ENCODE data around the gene BLOC1S3. TPM values are rescaled to one million over a fixed set of nuclear protein-coding genes. Genes with fewer than 3 reads are reported as not detected.
A peak's percentile ranks its signal among the peaks of the same experiment; 100 is the strongest.

Gene BLOC1S3
- total RNA-seq, 4 donors from 2014 or later, result 6.4 to 13.1 (median 8.2) TPM

DNA sequence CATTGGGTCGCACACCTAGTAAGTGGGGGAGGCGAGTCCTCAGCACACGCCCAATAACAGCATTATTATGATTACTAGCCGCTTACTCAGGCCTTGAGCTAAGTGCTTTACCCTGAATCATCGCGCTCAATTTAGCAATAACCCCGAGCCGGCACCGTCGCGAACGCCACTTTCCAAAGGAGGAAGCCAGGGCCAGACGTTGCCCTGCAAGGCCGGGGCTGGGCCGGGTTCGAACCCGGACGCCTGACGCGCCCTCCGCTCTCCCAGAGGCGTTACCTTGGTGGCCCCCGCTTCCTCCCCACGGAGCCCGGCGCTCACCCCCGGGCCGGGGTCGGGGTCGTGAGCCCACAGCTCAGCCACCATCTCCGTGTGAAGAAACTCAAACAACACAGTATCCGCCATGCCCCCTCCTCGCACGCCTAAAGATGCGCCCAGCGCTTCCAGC is 745 bp upstream of the BLOC1S3 start, which contains the start of gene TRAPPC6A:
TSS of gene TRAPPC6A (minus strand) at position 421 of the 445 bp plus-strand sequence. CDS start at position 402, 19 bp downstream.
- DNase-seq (ENCODE audit: low spot score) (no peak), ATAC-seq (ENCODE audit: low FRiP score) (peak; percentile 43)
- TF ChIP-seq, protein P1, sequence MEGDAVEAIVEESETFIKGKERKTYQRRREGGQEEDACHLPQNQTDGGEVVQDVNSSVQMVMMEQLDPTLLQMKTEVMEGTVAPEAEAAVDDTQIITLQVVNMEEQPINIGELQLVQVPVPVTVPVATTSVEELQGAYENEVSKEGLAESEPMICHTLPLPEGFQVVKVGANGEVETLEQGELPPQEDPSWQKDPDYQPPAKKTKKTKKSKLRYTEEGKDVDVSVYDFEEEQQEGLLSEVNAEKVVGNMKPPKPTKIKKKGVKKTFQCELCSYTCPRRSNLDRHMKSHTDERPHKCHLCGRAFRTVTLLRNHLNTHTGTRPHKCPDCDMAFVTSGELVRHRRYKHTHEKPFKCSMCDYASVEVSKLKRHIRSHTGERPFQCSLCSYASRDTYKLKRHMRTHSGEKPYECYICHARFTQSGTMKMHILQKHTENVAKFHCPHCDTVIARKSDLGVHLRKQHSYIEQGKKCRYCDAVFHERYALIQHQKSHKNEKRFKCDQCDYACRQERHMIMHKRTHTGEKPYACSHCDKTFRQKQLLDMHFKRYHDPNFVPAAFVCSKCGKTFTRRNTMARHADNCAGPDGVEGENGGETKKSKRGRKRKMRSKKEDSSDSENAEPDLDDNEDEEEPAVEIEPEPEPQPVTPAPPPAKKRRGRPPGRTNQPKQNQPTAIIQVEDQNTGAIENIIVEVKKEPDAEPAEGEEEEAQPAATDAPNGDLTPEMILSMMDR (IDR thresholded peaks at IDR 0.05), result no peak

DNA sequence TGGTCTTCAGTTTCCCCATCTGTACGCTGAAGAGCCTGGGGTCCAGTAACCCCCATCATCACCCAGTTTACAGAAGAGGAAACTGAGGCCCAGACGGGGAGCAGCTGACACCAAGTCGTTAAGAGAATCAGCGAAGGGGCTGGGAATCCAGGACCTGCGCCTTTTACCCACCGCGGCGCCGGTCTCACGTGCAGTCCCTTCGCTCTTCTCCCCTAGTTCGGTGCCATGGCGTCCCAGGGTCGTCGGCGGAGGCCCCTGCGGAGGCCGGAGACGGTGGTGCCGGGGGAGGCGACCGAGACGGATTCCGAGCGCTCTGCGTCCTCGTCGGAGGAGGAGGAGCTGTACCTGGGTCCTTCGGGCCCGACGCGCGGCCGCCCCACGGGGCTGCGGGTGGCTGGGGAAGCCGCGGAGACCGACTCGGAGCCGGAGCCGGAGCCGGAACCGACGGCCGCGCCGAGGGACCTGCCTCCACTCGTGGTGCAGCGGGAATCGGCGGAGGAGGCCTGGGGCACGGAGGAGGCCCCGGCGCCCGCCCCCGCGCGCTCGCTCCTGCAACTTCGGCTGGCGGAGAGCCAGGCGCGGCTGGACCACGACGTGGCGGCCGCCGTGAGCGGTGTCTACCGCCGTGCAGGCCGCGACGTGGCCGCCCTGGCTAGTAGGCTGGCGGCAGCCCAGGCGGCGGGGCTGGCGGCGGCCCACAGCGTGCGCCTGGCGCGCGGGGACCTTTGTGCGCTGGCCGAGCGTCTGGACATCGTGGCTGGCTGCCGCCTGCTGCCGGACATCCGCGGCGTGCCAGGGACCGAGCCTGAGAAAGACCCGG is 698 bp downstream of the BLOC1S3 start:
- ATAC-seq (ENCODE audit: low FRiP score), result no peak
- DNase-seq (ENCODE audit: low spot score), result no peak
- TF ChIP-seq, protein P1 (IDR thresholded peaks at IDR 0.05), result no peak

DNA sequence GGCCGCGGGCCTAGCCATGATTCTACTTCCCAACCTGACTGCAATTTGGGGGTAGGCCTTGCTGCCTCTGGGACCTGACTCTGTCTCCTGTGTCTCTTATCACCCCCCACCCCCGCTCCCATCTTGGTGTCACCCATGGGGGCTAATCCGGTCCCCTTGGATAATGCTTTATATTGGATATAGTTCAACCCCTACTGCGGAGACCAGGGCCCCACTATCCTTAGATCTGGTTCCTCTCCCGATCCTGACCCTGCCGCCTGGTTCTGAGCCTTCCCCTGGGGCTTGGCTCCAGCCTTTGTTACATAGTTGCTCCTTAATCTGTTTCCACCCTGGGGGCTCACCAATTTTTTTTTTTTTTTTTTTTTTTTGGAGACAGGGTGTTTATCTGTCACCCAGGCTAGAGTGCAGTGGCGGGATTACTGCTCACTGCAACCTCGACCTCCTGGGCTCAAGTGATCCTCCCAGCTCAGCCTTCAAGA is 1.3 kb downstream of the BLOC1S3 start:
- TF ChIP-seq, protein P1 (IDR thresholded peaks at IDR 0.05), result no peak
- ATAC-seq (ENCODE audit: low FRiP score), result no peak
- no peak for DNase-seq (ENCODE audit: low spot score)

DNA sequence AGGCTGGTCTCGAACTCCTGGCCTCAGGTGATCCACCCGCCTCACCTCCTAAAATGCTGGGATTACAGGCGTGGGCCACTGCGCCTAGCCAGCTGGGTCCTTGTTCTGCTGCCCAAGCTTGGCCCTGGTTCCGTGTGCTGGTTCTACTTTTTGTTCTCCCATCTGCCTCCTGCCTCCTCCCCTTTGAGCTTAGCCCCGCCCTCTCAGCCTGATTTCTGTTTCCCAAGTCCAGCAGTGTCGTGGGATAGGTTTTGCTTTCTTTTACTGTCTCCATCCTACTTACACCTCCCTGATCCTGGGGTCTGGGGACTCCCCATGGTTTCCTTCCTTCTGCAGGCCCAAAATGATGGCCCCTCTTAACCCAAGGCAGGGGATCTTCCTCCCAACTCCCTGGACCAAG is 2.4 kb downstream of the BLOC1S3 start:
- TF ChIP-seq, protein P1 (IDR thresholded peaks at IDR 0.05), result no peak
- DNase-seq (ENCODE audit: low spot score), result no peak
- ATAC-seq (ENCODE audit: low FRiP score), result no peak

DNA sequence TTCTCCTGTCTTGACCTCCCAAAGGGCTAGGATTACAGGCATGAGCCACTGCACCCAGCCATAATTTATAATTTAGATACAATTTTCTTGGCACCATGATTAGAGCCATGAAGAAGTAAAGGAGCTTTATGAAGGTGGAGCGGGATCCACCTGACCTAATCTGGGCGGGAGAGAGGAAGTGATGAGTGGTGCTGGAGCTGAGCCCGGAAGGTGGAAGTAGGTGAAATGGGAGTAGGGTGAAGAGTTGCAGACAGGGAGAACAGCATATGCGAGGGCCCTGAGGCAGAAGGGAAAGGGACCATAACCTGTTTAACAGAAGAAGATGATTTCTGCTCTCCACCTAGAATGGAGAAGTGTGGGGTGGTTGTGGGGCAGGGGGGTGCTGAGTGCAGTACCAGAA is 4.2 kb downstream of the BLOC1S3 start:
- TF ChIP-seq, protein P1 (IDR thresholded peaks at IDR 0.05), result no peak
- ATAC-seq (ENCODE audit: low FRiP score), result no peak
- no peak for DNase-seq (ENCODE audit: low spot score)

DNA sequence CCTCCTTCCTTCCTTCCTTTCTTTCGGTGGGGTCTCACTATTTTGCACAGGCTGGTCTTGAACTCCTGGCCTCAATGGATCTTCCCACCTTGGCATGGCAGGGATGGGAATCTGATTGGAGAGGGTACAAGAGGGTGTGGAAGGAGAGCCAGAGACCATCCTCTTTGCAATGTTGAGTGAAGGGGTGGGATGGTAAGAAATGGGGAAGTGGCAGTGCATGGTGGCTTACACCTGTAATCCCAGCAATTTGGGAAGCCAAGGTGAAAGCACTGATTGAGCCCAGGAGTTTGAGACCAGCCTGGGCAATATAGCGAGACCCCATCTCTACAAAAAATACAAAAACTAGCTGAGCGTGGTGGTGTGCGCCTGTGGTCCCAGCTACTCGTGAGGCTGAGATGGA is 5.5 kb downstream of the BLOC1S3 start:
- ATAC-seq (ENCODE audit: low FRiP score), result no peak
- DNase-seq (ENCODE audit: low spot score), result no peak
- TF ChIP-seq, protein P1 (IDR thresholded peaks at IDR 0.05), result no peak
